ENCODE data around the gene BRPF1.

Gene BRPF1

GRCh38 chr3:9786209-9786739, 54.7 kb downstream of the BRPF1 start:
- DNase-seq (ENCODE audit: low read depth in 2 of 2, low spot score in 1 of 2), result no peak

GRCh38 chr3:9786825-9787669, 55.5 kb downstream of the BRPF1 start:
- no peak for DNase-seq (ENCODE audit: low read depth in 2 of 2, low spot score in 1 of 2)

GRCh38 chr3:9787714-9788113, 56.2 kb downstream of the BRPF1 start:
- DNase-seq (ENCODE audit: low read depth in 2 of 2, low spot score in 1 of 2), result no peak

- DNase-seq (ENCODE audit: low read depth in 2 of 2, low spot score in 1 of 2), result no peak
Observed at GRCh38 chr3:9791127-9791526, 59.6 kb downstream of the BRPF1 start.

- DNase-seq (ENCODE audit: low read depth in 2 of 2, low spot score in 1 of 2), result no peak
Observed at GRCh38 chr3:9791790-9792404, 60.4 kb downstream of the BRPF1 start.

GRCh38 chr3:9792405-9793160, 61.0 kb downstream of the BRPF1 start, which contains the start of the genes ARPC4 and TADA3:
Gene ARPC4 (plus strand): TSS chr3:9793082. CDS start chr3:9793122, 40 bp downstream.
Gene TADA3 (minus strand): TSS chr3:9792473. CDS start chr3:9791466, 1,007 bp downstream.
- peak; percentile 82 to 88 for DNase-seq (ENCODE audit: low read depth in 2 of 2, low spot score in 1 of 2)

- no peak for DNase-seq (ENCODE audit: low read depth in 2 of 2, low spot score in 1 of 2)
Observed at GRCh38 chr3:9793161-9793781, 61.7 kb downstream of the BRPF1 start.

GRCh38 chr3:9794400-9794799, 62.9 kb downstream of the BRPF1 start:
- no peak for DNase-seq (ENCODE audit: low read depth in 2 of 2, low spot score in 1 of 2)

- DNase-seq (ENCODE audit: low read depth in 2 of 2, low spot score in 1 of 2), result no peak
Observed at GRCh38 chr3:9795207-9795606, 63.7 kb downstream of the BRPF1 start.

- DNase-seq (ENCODE audit: low read depth in 2 of 2, low spot score in 1 of 2), result no peak
Observed at GRCh38 chr3:9797196-9797945, 65.8 kb downstream of the BRPF1 start.
